Ascending aorta (tissue), 2 donors: ENCODE results near the gene MRM1. TPM values are rescaled to one million over a fixed set of nuclear protein-coding genes. Genes with fewer than 3 reads are reported as not detected.

Experiments used
- DNase-seq, 2 donors: peaks; one replicate each; pipeline ENCODE4 v3.0.0-alpha.2; 2019; ENCODE audit warnings: low spot score in 2 of 2
- H3K27ac ChIP-seq, 2 donors: fragments of 200-600 bp; sonication (generic); one replicate each; pipeline ENCODE4 v1.5.1; 2016 to 2017; ENCODE audit warnings: mild to moderate bottlenecking in 1 of 2
- H3K27me3 ChIP-seq: fragments of 200-600 bp; sonication (generic); one replicate; pipeline ENCODE4 v1.5.1; 2017
- H3K36me3 ChIP-seq, 2 donors: fragments of 200-600 bp; sonication (generic); one replicate each; pipeline ENCODE4 v1.5.1; 2016
- H3K4me1 ChIP-seq, 2 donors: fragments of 200-600 bp; sonication (generic); one replicate each; pipeline ENCODE4 v1.5.1; 2016 to 2017; ENCODE audit warnings: mild to moderate bottlenecking in 1 of 2
- H3K4me3 ChIP-seq, 2 donors: fragments of 200-600 bp; sonication (generic); one replicate each; pipeline ENCODE4 v1.5.1; 2016 to 2017; ENCODE audit warnings: mild to moderate bottlenecking in 1 of 2
- H3K9me3 ChIP-seq, 2 donors: fragments of 200-600 bp; sonication (generic); one replicate each; pipeline ENCODE4 v1.5.1; 2016
- CTCF ChIP-seq, 3 experiments: fragments of 200-600 bp in 2 of 3; fragments of 450-650 bp in 1 of 3; sonication (generic) in 2 of 3; IDR thresholded peaks; one replicate each; pipeline ENCODE4 v1.5.1; 2016 to 2019; ENCODE audit warnings: antibody characterized with exemption in 3 of 3, mild to moderate bottlenecking in 1 of 3, moderate library complexity in 1 of 3
- intact Hi-C: fragments of 100-400 bp; cut with DNase I; formaldehyde crosslinking; loops from one replicate; pipeline ENCODE4 v1.15.1; 2023
- total RNA-seq: library from RNA; depleted of rRNA; stranded (reverse); fragments of >200 nt; gene quantifications from one replicate; pipeline ENCODE4 v1.1.0, GENCODE V29; 2016

MRM1 gene
- total RNA-seq, 1 donor from 2014 or later: not detected

GRCh38 chr17:36592316-36592715 is 9.1 kb upstream of the MRM1 start:
- peaks cover 13 to 24% of the 10 kb centered on the region in 2 donors for H3K36me3 ChIP-seq

GRCh38 chr17:36592716-36593321 is 8.6 kb upstream of the MRM1 start:
- H3K27me3 ChIP-seq: no peaks in the 10 kb centered on the region
- H3K9me3 ChIP-seq: no peaks in the 10 kb centered on the region
- no peak for DNase-seq
- peaks cover 0 to 7% of the 10 kb centered on the region in 2 donors for H3K4me1 ChIP-seq
- TF ChIP-seq CTCF (IDR thresholded peaks at IDR 0.05): no peak
- H3K4me3 ChIP-seq: peak overlapping the region; percentile 74 to 95
- H3K36me3 ChIP-seq: peaks cover 8 to 19% of the 10 kb centered on the region in 2 donors
- no peak overlapping the region for H3K27ac ChIP-seq
- intact Hi-C loops: loop anchor here (10.0 kb wide), 2 partner anchors 762 to 892 kb away; partner anchors contain the start of gene DUSP14

More at GRCh38 chr17:36592316-36592715, 9.1 kb upstream of the MRM1 start:
- no peaks in the 10 kb centered on the region for H3K27me3 ChIP-seq
- peaks cover 0 to 7% of the 10 kb centered on the region in 2 donors for H3K4me1 ChIP-seq
- H3K27ac ChIP-seq: no peak overlapping the region
- peak overlapping the region; percentile 74 to 95 for H3K4me3 ChIP-seq
- no peak for TF ChIP-seq CTCF (IDR thresholded peaks at IDR 0.05)
- intact Hi-C loops: loop anchor here (10.0 kb wide), 2 partner anchors 762 to 892 kb away; partner anchors contain the start of gene DUSP14
- H3K9me3 ChIP-seq: no peaks in the 10 kb centered on the region
- DNase-seq: no peak

GRCh38 chr17:36593656-36594316 is 7.6 kb upstream of the MRM1 start:
- H3K36me3 ChIP-seq: peaks cover 0 to 9% of the 10 kb centered on the region in 2 donors
- no peak for DNase-seq
- TF ChIP-seq CTCF (IDR thresholded peaks at IDR 0.05): no peak
- H3K9me3 ChIP-seq: no peaks in the 10 kb centered on the region
- no peaks in the 10 kb centered on the region for H3K27me3 ChIP-seq
- H3K27ac ChIP-seq: no peak overlapping the region
- intact Hi-C loops: loop anchor here (10.0 kb wide), 2 partner anchors 761 to 891 kb away; partner anchors contain the start of gene DUSP14
- peaks cover 0 to 7% of the 10 kb centered on the region in 2 donors for H3K4me1 ChIP-seq
- no peak overlapping the region for H3K4me3 ChIP-seq

- Histone ChIP-seq H3K36me3 (peaks cover 0 to 4% of the 10 kb centered on the region in 2 donors), H3K9me3 (no peaks in the 10 kb centered on the region), H3K4me1 (peaks cover 0 to 7% of the 10 kb centered on the region in 2 donors), H3K27me3 (no peaks in the 10 kb centered on the region), H3K27ac (no peak overlapping the region), H3K4me3 (no peak overlapping the region)
- TF ChIP-seq CTCF (IDR thresholded peaks at IDR 0.05): no peak
- DNase-seq: peak in 1 of 2 donors; percentile 53
- intact Hi-C loops: loop anchor here (10.0 kb wide), 2 partner anchors 760 to 890 kb away; partner anchors contain the start of gene DUSP14
Measured at GRCh38 chr17:36594626-36595401, 6.6 kb upstream of the MRM1 start.

- Histone ChIP-seq H3K4me1 (peaks cover 3 to 12% of the 10 kb centered on the region in 2 donors), H3K27me3 (no peaks in the 10 kb centered on the region), H3K9me3 (no peaks in the 10 kb centered on the region), H3K27ac (no peak overlapping the region), H3K36me3 (no peaks in the 10 kb centered on the region), H3K4me3 (no peak overlapping the region)
- peak in 1 of 2 donors; percentile 18 for DNase-seq
- intact Hi-C loops: loop anchor here (10.0 kb wide), 2 partner anchors 758 to 888 kb away; partner anchors contain the start of gene DUSP14
- TF ChIP-seq CTCF (IDR thresholded peaks at IDR 0.05): no peak
Measured at GRCh38 chr17:36597226-36597625, 4.2 kb upstream of the MRM1 start.
